Liver (tissue), 9 donors: ENCODE results near the gene DIO1. TPM values are rescaled to one million over a fixed set of nuclear protein-coding genes. Genes with fewer than 3 reads are reported as not detected.

Experiments used
- DNase-seq: peaks from one replicate; pipeline ENCODE4 v3.0.0-alpha.2; 2017; ENCODE audit warnings: low spot score
- H3K27ac ChIP-seq, 2 donors: one replicate each; pipeline ENCODE4 v1.7.0; 2013; ENCODE audit warnings: inconsistent platforms in 2 of 2, low read length in 2 of 2, control low read depth in 1 of 2, low read depth in 1 of 2, mild to moderate bottlenecking in 1 of 2
- H3K27me3 ChIP-seq, 4 donors: one replicate each; pipeline versions ENCODE4 v1.6.1 to v1.7.0; 2013; ENCODE audit warnings: low read length in 3 of 4, inconsistent platforms in 1 of 4, mild to moderate bottlenecking in 1 of 4, moderate library complexity in 1 of 4; ENCODE audit not compliant: control insufficient read depth in 4 of 4, insufficient read depth in 4 of 4
- H3K36me3 ChIP-seq, 4 donors: one replicate each; pipeline versions ENCODE4 v1.6.1 to v1.7.0; 2013; ENCODE audit warnings: low read length in 3 of 4, mild to moderate bottlenecking in 3 of 4, low read depth in 1 of 4, moderate library complexity in 1 of 4; ENCODE audit not compliant: control insufficient read depth in 4 of 4, insufficient read depth in 3 of 4
- H3K4me1 ChIP-seq, 4 donors: one replicate each; pipeline versions ENCODE4 v1.6.1 to v1.7.0; 2013; ENCODE audit warnings: low read length in 3 of 4, mild to moderate bottlenecking in 3 of 4, moderate library complexity in 1 of 4; ENCODE audit not compliant: control insufficient read depth in 4 of 4, insufficient read depth in 4 of 4
- H3K4me3 ChIP-seq, 3 donors: one replicate each; pipeline versions ENCODE4 v1.6.1 to v1.7.0; 2013; ENCODE audit warnings: low read length in 3 of 3, control low read depth in 1 of 3, low read depth in 1 of 3, mild to moderate bottlenecking in 1 of 3
- H3K9ac ChIP-seq, 2 donors: one replicate each; pipeline ENCODE4 v1.7.0; 2013; ENCODE audit warnings: low read length in 2 of 2, mild to moderate bottlenecking in 2 of 2, moderate library complexity in 2 of 2, control low read depth in 1 of 2, low read depth in 1 of 2
- H3K9me3 ChIP-seq, 4 donors: one replicate each; pipeline versions ENCODE4 v1.6.1 to v1.7.0; 2013; ENCODE audit warnings: low read length in 3 of 4; ENCODE audit not compliant: control insufficient read depth in 4 of 4
- ATF3 ChIP-seq: IDR thresholded peaks from 2 replicates; pipeline ENCODE4 v1.6.1; 2016; ENCODE audit warnings: antibody characterized with exemption
- EGR1 ChIP-seq, 2 donors: IDR thresholded peaks; 2 replicates each; pipeline ENCODE4 v1.6.1; 2016 to 2018; ENCODE audit warnings: antibody characterized with exemption in 2 of 2, low read depth in 2 of 2
- FOXA1 ChIP-seq: IDR thresholded peaks from 2 replicates; pipeline ENCODE4 v1.6.1; 2016; ENCODE audit warnings: antibody characterized with exemption
- FOXA2 ChIP-seq: IDR thresholded peaks from 2 replicates; pipeline ENCODE4 v1.6.1; 2016; ENCODE audit warnings: antibody characterized with exemption
- GABPA ChIP-seq, 2 donors: IDR thresholded peaks in 1 of 2; conservative IDR thresholded peaks in 1 of 2; 2 replicates each; pipeline ENCODE4 v1.6.1; 2016; ENCODE audit warnings: antibody characterized with exemption in 2 of 2, mild to moderate bottlenecking in 1 of 2, moderate library complexity in 1 of 2
- HNF4A ChIP-seq, 2 donors: conservative IDR thresholded peaks; 2 replicates each; pipeline ENCODE4 v1.6.1; 2016; ENCODE audit warnings: antibody characterized with exemption in 2 of 2, mild to moderate bottlenecking in 2 of 2
- HNF4G ChIP-seq: IDR thresholded peaks from 2 replicates; pipeline ENCODE4 v1.6.1; 2016; ENCODE audit warnings: antibody characterized with exemption
- JUND ChIP-seq, 2 donors: IDR thresholded peaks; 2 replicates each; pipeline ENCODE4 v1.6.1; 2016; ENCODE audit warnings: antibody characterized with exemption in 2 of 2
- MAX ChIP-seq: IDR thresholded peaks from 2 replicates; pipeline ENCODE4 v1.6.1; 2016; ENCODE audit warnings: antibody characterized with exemption
- NR2F2 ChIP-seq: IDR thresholded peaks from 2 replicates; pipeline ENCODE4 v1.6.1; 2016; ENCODE audit warnings: antibody characterized with exemption
- RAD21 ChIP-seq, 2 donors: IDR thresholded peaks; 2 replicates each; pipeline ENCODE4 v1.6.1; 2016; ENCODE audit warnings: antibody characterized with exemption in 2 of 2, mild to moderate bottlenecking in 2 of 2
- REST ChIP-seq: IDR thresholded peaks from 2 replicates; pipeline ENCODE4 v1.6.1; 2016; ENCODE audit warnings: antibody characterized with exemption, mild to moderate bottlenecking
- RXRA ChIP-seq, 2 donors: IDR thresholded peaks; 2 replicates each; pipeline ENCODE4 v1.6.1; 2017 to 2018; ENCODE audit warnings: antibody characterized with exemption in 2 of 2, mild to moderate bottlenecking in 1 of 2
- SP1 ChIP-seq: IDR thresholded peaks from 2 replicates; pipeline ENCODE4 v1.6.1; 2018; ENCODE audit warnings: antibody characterized with exemption, mild to moderate bottlenecking
- TAF1 ChIP-seq: conservative IDR thresholded peaks from 2 replicates; pipeline ENCODE4 v1.6.1; 2016; ENCODE audit warnings: antibody characterized with exemption, mild to moderate bottlenecking
- YY1 ChIP-seq: IDR thresholded peaks from 2 replicates; pipeline ENCODE4 v1.6.1; 2016; ENCODE audit warnings: antibody characterized with exemption, mild to moderate bottlenecking
- ZBTB33 ChIP-seq: IDR thresholded peaks from 2 replicates; pipeline ENCODE4 v1.6.1; 2016; ENCODE audit warnings: antibody characterized with exemption
- WGBS: extraction: QIAGEN DNeasy Blood & Tissue Kit; methylation state at CpG from one replicate; pipeline ENCODE4 v1.1.7; 2013; 5-methylcytosine and 5-hydroxymethylcytosine counted together
- polyA plus RNA-seq, 2 donors: library from polyadenylated mRNA; stranded (reverse) in 1 of 2; unstranded in 1 of 2; fragments of 200-250 nt in 1 of 2; fragments of >200 nt in 1 of 2; fragmentation: Nextera tagmentation in 1 of 2; extraction: Ambion mirVana in 1 of 2; gene quantifications; one replicate each; pipeline versions ENCODE4 v1.2.1 to v1.2.3, GENCODE V29; 2013 to 2015
- total RNA-seq, 2 donors: library from RNA; depleted of rRNA; stranded (reverse); fragments of >200 nt; gene quantifications; one replicate each; pipeline ENCODE4 v1.2.3, GENCODE V29; 2014
- TF ChIP-seq, protein P1 (sequence below): fragments of 150-350 bp; IDR thresholded peaks from 2 replicates; pipeline ENCODE4 v1.5.1; 2017; ENCODE audit warnings: improper control_type of control experiment, low read depth, low read length; ENCODE audit not compliant: missing input control
- donor health status: healthy.
- donor health status: healthy.
- donor health status: healthy.
- donor health status: healthy.
- donor health status: healthy.

The DIO1 gene
- total and polyA plus RNA-seq, 4 donors, result 23.9 to 176 (median 95.6) TPM

DNA sequence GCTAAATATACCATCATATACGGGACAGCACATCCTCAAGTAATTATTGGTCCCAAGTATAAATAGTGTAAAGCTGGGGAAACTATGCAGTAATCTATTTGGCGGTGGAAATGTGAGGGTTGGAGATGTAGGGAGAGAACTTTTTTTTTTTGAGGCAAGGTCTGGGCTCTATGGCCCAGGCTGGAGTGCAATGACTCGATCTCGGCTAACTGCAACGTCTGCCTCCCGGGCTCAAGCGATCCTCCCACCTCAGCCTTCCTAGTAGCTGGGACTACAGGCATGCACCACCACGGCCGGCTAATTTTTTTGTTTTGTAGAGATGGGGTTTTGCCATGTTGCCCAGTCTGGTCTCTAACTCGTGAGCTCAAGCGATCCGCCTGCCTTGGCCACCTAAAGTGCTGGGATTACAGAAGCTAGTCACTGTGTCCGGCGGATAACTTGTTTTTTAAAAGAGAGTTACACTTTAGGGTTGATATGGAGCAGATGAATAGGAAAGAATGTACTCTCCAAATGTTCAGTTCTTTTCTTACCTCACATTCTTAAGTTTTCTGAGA lies 49.6 kb downstream of the DIO1 start:
- Histone ChIP-seq H3K9me3 (no peaks in the 10 kb centered on the region), H3K27me3 (no peaks in the 10 kb centered on the region), H3K27ac (no peak overlapping the region), H3K9ac (no peak overlapping the region), H3K4me1 (peaks cover 2 to 21% (median 17%) of the 10 kb centered on the region in 4 donors), H3K4me3 (no peak overlapping the region), H3K36me3 (no peaks in the 10 kb centered on the region)
- DNase-seq, result no peak
- TF ChIP-seq EGR1 (IDR thresholded peaks at IDR 0.05; ENCODE audit: low read depth in 2 of 2) (no peak), FOXA1 (no peak), MAX (no peak), JUND (IDR thresholded peaks at IDR 0.05) (no peak), ZBTB33 (no peak), NR2F2 (no peak), SP1 (no peak), RAD21 (IDR thresholded peaks at IDR 0.05) (no peak), FOXA2 (no peak), ATF3 (no peak), HNF4A (conservative IDR thresholded peaks at IDR 0.05) (no peak), YY1 (no peak)
- TF ChIP-seq, protein P1, sequence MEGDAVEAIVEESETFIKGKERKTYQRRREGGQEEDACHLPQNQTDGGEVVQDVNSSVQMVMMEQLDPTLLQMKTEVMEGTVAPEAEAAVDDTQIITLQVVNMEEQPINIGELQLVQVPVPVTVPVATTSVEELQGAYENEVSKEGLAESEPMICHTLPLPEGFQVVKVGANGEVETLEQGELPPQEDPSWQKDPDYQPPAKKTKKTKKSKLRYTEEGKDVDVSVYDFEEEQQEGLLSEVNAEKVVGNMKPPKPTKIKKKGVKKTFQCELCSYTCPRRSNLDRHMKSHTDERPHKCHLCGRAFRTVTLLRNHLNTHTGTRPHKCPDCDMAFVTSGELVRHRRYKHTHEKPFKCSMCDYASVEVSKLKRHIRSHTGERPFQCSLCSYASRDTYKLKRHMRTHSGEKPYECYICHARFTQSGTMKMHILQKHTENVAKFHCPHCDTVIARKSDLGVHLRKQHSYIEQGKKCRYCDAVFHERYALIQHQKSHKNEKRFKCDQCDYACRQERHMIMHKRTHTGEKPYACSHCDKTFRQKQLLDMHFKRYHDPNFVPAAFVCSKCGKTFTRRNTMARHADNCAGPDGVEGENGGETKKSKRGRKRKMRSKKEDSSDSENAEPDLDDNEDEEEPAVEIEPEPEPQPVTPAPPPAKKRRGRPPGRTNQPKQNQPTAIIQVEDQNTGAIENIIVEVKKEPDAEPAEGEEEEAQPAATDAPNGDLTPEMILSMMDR, result no peak
- WGBS, result 98% methylated on average over 14 of the region's 14 CpGs

DNA sequence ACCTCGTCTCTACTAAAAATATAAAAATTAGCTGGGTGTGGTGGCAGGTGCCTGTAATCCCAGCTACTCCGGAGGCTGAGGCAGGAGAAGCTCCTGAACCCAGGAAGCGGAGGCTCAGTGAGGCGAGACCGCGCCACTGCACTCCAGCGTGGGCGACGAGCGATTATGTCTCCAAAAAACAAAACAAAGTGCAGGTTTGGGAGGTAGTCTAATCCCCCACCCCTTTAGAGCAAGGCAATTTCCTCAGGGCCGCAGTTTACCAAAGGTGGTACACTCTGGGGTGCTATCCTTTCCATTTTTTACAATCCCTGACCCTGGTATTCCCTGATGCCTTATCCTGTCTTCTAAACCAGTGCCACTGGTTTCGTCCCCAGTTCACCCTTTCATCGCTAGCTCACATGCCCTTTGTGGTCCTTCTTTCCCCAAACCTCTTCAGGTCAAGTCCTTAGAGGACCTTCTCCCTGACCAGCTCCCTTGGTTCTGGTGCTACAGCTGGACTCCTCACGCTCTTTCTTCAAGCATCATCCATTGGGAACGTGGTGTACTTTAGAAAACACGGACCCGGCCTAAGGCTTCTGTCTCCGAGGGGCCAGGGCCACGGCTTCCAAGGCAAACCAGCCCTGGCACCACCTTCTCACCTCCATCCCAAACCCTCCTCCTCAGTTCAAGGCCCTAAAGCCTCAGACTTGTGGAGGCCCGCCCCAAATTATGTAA lies 50.6 kb downstream of the DIO1 start:
- 63% methylated on average over 20 of the region's 20 CpGs for WGBS
- Histone ChIP-seq H3K9ac (peak overlapping the region; percentile 35 to 89), H3K9me3 (no peaks in the 10 kb centered on the region), H3K27ac (peak overlapping the region; percentile 85 to 90), H3K4me3 (peak overlapping the region; percentile 82 to 98 (median 96)), H3K4me1 (peaks cover 2 to 21% (median 17%) of the 10 kb centered on the region in 4 donors), H3K27me3 (no peaks in the 10 kb centered on the region), H3K36me3 (no peaks in the 10 kb centered on the region)
- no peak for DNase-seq
- TF ChIP-seq SP1, result no peak
- no peak for TF ChIP-seq HNF4G
- TF ChIP-seq TAF1, result no peak
- TF ChIP-seq ZBTB33, result no peak
- TF ChIP-seq FOXA1, result no peak
- TF ChIP-seq MAX, result no peak
- TF ChIP-seq RXRA (IDR thresholded peaks at IDR 0.05), result no peak
- no peak for TF ChIP-seq EGR1 (IDR thresholded peaks at IDR 0.05; ENCODE audit: low read depth in 2 of 2)
- TF ChIP-seq HNF4A (conservative IDR thresholded peaks at IDR 0.05), result no peak
- no peak for TF ChIP-seq YY1
- TF ChIP-seq REST, result no peak
- no peak for TF ChIP-seq RAD21 (IDR thresholded peaks at IDR 0.05)
- TF ChIP-seq NR2F2, result no peak
- no peak for TF ChIP-seq FOXA2
- TF ChIP-seq ATF3, result no peak
- no peak for TF ChIP-seq GABPA (IDR thresholded peaks at IDR 0.05 in 1 of 2, conservative IDR thresholded peaks at IDR 0.05 in 1 of 2)
- TF ChIP-seq JUND (IDR thresholded peaks at IDR 0.05), result no peak
